K562 (cell line): ENCODE results near the gene BLZF1. TPM values are rescaled to one million over a fixed set of nuclear protein-coding genes. Genes with fewer than 3 reads are reported as not detected.
A peak's percentile ranks its signal among the peaks of the same experiment; 100 is the strongest.

Experiments
- CREB3L1 ChIP-seq: fragments of 450-650 bp; IDR thresholded peaks from 2 replicates; pipeline ENCODE4 v1.6.1; 2014; ENCODE audit warnings: low read depth, mild to moderate bottlenecking, moderate library complexity, borderline replicate concordance
- CTCFL ChIP-seq: IDR thresholded peaks from 2 replicates; pipeline ENCODE4 v1.6.1; 2011; ENCODE audit warnings: borderline replicate concordance, low read depth, mild to moderate bottlenecking, moderate library complexity, low read length; ENCODE audit not compliant: insufficient read depth, poor library complexity, severe bottlenecking
- DIDO1 ChIP-seq: fragments of 450-650 bp; IDR thresholded peaks from 2 replicates; pipeline ENCODE4 v1.6.1; 2016; ENCODE audit warnings: low read depth, missing biosample characterization, missing genetic modification characterization
- GATA2 ChIP-seq: sonication (generic); formaldehyde crosslinking; IDR thresholded peaks from 2 replicates; pipeline ENCODE4 v1.4.0; 2020; ENCODE audit warnings: mild to moderate bottlenecking, missing genetic modification reagents
- HNRNPUL1 ChIP-seq: fragments of 200-400 bp; formaldehyde crosslinking; IDR thresholded peaks from 2 replicates; pipeline ENCODE4 v1.6.1; 2017; ENCODE audit warnings: low read length
- JUND ChIP-seq, 2 experiments: IDR thresholded peaks; 2 replicates in 1 of 2; 3 replicates in 1 of 2; pipeline ENCODE4 v1.6.1; 2011; ENCODE audit warnings: borderline replicate concordance in 2 of 2, low read depth in 2 of 2, low read length in 2 of 2, improper control_type of control experiment in 1 of 2, missing biosample characterization in 1 of 2, missing genetic modification characterization in 1 of 2, missing genetic modification reagents in 1 of 2
- KLF1 ChIP-seq: fragments of 450-650 bp; IDR thresholded peaks from 2 replicates; pipeline ENCODE4 v1.6.1; 2016; ENCODE audit warnings: missing genetic modification characterization, missing compliant biosample characterization
- PPARD ChIP-seq: fragments of 250-450 bp; sonication (Bioruptor Pico); IDR thresholded peaks from 2 replicates; pipeline ENCODE4 v1.8.0; 2022; ENCODE audit warnings: inconsistent platforms, mild to moderate bottlenecking, moderate library complexity
- RBM39 ChIP-seq: fragments of 200-400 bp; formaldehyde crosslinking; optimal IDR thresholded peaks from 2 replicates; pipeline ENCODE3; 2018; ENCODE audit warnings: low read depth, low read length
- RHOXF2B ChIP-seq: fragments of 250-450 bp; sonication (Bioruptor Pico); conservative IDR thresholded peaks from 2 replicates; pipeline ENCODE4 v1.5.1; 2021
- SIN3A ChIP-seq, 2 experiments: fragments of 150-350 bp in 1 of 2; IDR thresholded peaks; 2 replicates each; pipeline ENCODE4 v1.6.1; 2011 to 2016; ENCODE audit warnings: borderline replicate concordance in 2 of 2, low read depth in 2 of 2, low read length in 2 of 2, mild to moderate bottlenecking in 2 of 2, moderate library complexity in 2 of 2; ENCODE audit not compliant: control insufficient read depth in 1 of 2
- SMAD2 ChIP-seq: fragments of 150-350 bp; IDR thresholded peaks from 2 replicates; pipeline ENCODE4 v1.6.1; 2014; ENCODE audit warnings: low read depth, mild to moderate bottlenecking, low read length
- SMAD3 ChIP-seq: fragments of 450-650 bp; formaldehyde crosslinking; conservative IDR thresholded peaks from 2 replicates; pipeline ENCODE4 v1.4.0; 2020; ENCODE audit warnings: mild to moderate bottlenecking
- SMARCC2 ChIP-seq: fragments of 450-650 bp; IDR thresholded peaks from 2 replicates; pipeline ENCODE4 v1.6.1; 2017; ENCODE audit warnings: antibody characterized with exemption, moderate library complexity, mild to moderate bottlenecking, low read depth
- TCFL5 ChIP-seq: fragments of 250-450 bp; sonication (Bioruptor Pico); conservative IDR thresholded peaks from 2 replicates; pipeline ENCODE4 v1.6.1; 2021; ENCODE audit warnings: mild to moderate bottlenecking, moderate library complexity, matching md5 sums
- TEAD1 ChIP-seq, 2 experiments: fragments of 450-650 bp in 1 of 2; sonication (generic) in 1 of 2; formaldehyde crosslinking; IDR thresholded peaks; 2 replicates each; pipeline versions ENCODE4 v1.4.0 to v1.8.0; 2020 to 2022; ENCODE audit warnings: mild to moderate bottlenecking in 2 of 2, missing genetic modification reagents in 1 of 2
- UBTF ChIP-seq, 2 experiments: IDR thresholded peaks; 2 replicates each; pipeline ENCODE4 v1.6.1; 2012; ENCODE audit warnings: improper control_type of control experiment in 2 of 2, low read depth in 2 of 2, low read length in 2 of 2, borderline replicate concordance in 1 of 2
- ZEB2 ChIP-seq: fragments of 450-650 bp; IDR thresholded peaks from 2 replicates; pipeline ENCODE4 v1.6.1; 2016
- ZFP30 ChIP-seq: fragments of 250-450 bp; sonication (Bioruptor Pico); IDR thresholded peaks from 2 replicates; pipeline ENCODE4 v1.8.0; 2022; ENCODE audit warnings: moderate library complexity, mild to moderate bottlenecking, inconsistent platforms, borderline replicate concordance
- ZFX ChIP-seq: sonication (generic); formaldehyde crosslinking; IDR thresholded peaks from 2 replicates; pipeline ENCODE4 v1.8.0; 2022; ENCODE audit warnings: mild to moderate bottlenecking, missing genetic modification reagents, moderate library complexity
- ZNF436 ChIP-seq: fragments of 250-450, 450-650 bp; sonication (Bioruptor Pico); formaldehyde crosslinking; IDR thresholded peaks from 2 replicates; pipeline ENCODE4 v1.7.0; 2020; ENCODE audit warnings: mild to moderate bottlenecking
- ZNF584 ChIP-seq: fragments of 200-800 bp; sonication (Bioruptor generic); IDR thresholded peaks from 2 replicates; pipeline ENCODE4 v1.6.1; 2016; ENCODE audit warnings: low read depth, mild to moderate bottlenecking, missing genetic modification characterization, missing compliant biosample characterization
- ZZZ3 ChIP-seq: fragments of 450-650 bp; IDR thresholded peaks from 2 replicates; pipeline ENCODE4 v1.6.1; 2016; ENCODE audit warnings: antibody characterized with exemption, mild to moderate bottlenecking, moderate library complexity
- polyA plus RNA-seq, 8 experiments: library from polyadenylated mRNA; depleted of rRNA in 4 of 8; stranded (reverse) in 5 of 8; unstranded in 3 of 8; fragments of >200 nt; fragmentation: Nextera tagmentation in 2 of 8; fragmentation: Illumina TruSeq in 1 of 8; extraction: Ambion mirVana in 2 of 8; extraction: Trizol in 1 of 8; gene quantifications; 2 replicates each; pipeline versions ENCODE4 v1.2.1 to v1.2.3, GENCODE V29; 2011 to 2014; ENCODE audit warnings: inconsistent platforms in 1 of 8, missing spikeins in 1 of 8
- total RNA-seq, 7 experiments: library from RNA; depleted of rRNA in 6 of 7; stranded (reverse); fragments of >200 nt in 6 of 7; fragmentation: Illumina TruSeq in 2 of 7; extraction: Trizol in 2 of 7; gene quantifications; 2 replicates each; pipeline versions ENCODE4 v1.2.1 to v1.2.3, GENCODE V29; 2011 to 2021; ENCODE audit warnings: low replicate concordance in 1 of 7

BLZF1 gene
- total and polyA plus RNA-seq, 9 of the 15 experiments (the other 6 are each of a cell fraction or from before 2014, with no cell fraction given), result 20.5 to 32.8 (median 25.3) TPM

GRCh38 chr1:169346036-169346589, 21.9 kb upstream of the BLZF1 start (continued):
- no peak for TF ChIP-seq CREB3L1
- no peak for TF ChIP-seq UBTF (IDR thresholded peaks at IDR 0.05; ENCODE audit: borderline replicate concordance in 1 of 2, low read depth in 2 of 2, low read length in 2 of 2)
- no peak for TF ChIP-seq TCFL5
- TF ChIP-seq SMAD3 (CRISPR knock-in tag), result no peak
- no peak for TF ChIP-seq ZNF436 (CRISPR knock-in tag)
- TF ChIP-seq ZFX, result no peak
- TF ChIP-seq KLF1, result no peak
- no peak for TF ChIP-seq HNRNPUL1
- TF ChIP-seq RHOXF2B (CRISPR knock-in tag), result no peak
- no peak for TF ChIP-seq ZNF584 (CRISPR knock-in tag)
- TF ChIP-seq SMAD2, result no peak
- TF ChIP-seq ZEB2, result peak; percentile 48; the same call in 1 of the 2 replicates
- TF ChIP-seq RBM39, result no peak
- no peak for TF ChIP-seq SMARCC2
- TF ChIP-seq SIN3A (IDR thresholded peaks at IDR 0.05; ENCODE audit: borderline replicate concordance in 2 of 2, control insufficient read depth in 1 of 2, low read depth in 2 of 2, low read length in 2 of 2), result no peak
- TF ChIP-seq ZFP30 (CRISPR knock-in tag), result no peak
- TF ChIP-seq CTCFL, result no peak
- no peak for TF ChIP-seq ZZZ3
- no peak for TF ChIP-seq GATA2 (CRISPR knock-in tag)
- peak; percentile 15; the same call in 1 of the 2 replicates for TF ChIP-seq JUND (IDR thresholded peaks at IDR 0.05; ENCODE audit: borderline replicate concordance, low read depth, low read length)
- TF ChIP-seq JUND (tag; IDR thresholded peaks at IDR 0.05; ENCODE audit: borderline replicate concordance, low read depth, low read length), result no peak
- TF ChIP-seq TEAD1 (CRISPR knock-in tag; IDR thresholded peaks at IDR 0.05), result no peak
- no peak for TF ChIP-seq DIDO1 (tag)
- TF ChIP-seq PPARD (CRISPR knock-in tag), result no peak
